Measurements from ENCODE around the gene PRDM16.

Gene PRDM16

DNA sequence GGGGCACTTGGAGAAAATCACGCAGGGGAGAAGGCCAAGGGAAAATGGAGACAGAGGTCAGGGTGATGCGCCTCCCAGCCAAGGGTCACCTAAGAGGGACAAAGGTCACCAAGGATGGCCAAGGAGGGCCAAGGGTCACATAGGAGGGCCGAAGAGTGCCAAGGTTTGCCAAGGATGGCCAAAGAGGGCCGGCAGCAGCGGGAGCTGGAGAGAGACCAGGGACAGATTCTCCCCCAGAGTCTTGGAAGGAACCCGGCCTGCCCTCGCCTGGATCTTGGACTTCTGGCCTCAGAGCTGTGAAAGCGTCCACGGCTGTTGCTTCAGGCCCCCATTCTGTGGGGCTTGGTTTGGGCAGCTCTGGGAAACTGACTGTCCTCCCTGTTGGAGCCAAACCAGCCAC, 359.9 kb downstream of the PRDM16 start:
- DNase-seq = no peak

DNA sequence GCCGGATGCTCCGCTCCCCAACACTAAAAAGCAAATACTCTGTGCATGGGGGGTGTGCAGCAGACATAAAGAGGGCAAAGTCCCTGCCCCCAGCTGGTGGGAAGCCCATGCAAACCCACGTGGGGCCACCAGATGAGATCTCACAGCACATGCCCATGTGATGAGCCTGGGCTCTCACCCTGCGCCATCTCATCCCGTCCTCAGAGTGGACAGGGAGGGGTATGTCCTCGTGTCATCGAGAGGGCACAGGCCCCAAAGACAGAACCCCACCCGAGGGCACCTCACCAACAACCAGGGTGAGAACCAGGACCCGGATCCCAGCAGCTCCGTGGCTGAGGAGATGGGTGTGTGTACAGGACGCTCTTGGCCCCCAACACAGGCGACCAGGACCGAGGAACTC, 360.3 kb downstream of the PRDM16 start:
- no peak for DNase-seq

DNA sequence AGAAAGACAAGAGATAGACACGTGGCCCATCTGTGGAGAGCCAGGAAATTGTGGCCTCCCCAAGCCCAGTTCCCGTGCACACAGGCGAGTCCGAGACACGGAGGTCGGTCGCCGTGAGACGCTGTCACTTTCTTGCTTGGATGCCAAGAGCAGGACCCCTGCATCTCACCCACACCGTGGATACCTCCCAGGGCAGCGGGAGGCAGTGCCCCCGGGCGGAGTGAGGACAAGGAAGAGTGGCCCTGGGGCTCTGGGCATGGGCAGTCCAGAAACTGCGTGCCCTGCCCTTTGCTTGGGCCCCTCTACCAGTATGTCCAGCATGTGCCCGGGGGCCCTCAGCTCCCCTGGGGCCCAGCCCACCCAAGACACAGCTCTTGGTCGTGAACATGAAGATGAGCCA, 360.8 kb downstream of the PRDM16 start:
- no peak for DNase-seq

DNA sequence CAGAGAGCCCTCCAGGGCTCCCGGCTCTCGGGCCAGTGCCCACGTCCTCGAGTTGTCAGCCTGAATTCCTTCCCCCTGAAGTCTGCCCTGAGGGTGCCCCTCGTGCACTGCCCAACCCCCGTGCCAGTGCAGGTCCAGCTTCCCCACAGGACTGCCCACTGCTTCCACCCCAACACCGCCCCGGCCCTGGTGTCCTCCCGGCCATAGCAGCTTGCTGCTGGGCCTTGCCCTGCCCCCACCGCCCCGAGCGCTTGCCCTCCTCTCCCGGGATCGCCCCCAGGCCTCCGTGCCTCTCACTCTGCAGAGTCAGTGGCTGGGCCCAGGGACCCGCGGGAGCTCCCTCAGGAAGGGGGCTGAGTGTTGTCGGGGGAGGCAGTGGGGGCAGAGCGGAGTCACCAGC, 361.4 kb downstream of the PRDM16 start:
- no peak for DNase-seq

DNA sequence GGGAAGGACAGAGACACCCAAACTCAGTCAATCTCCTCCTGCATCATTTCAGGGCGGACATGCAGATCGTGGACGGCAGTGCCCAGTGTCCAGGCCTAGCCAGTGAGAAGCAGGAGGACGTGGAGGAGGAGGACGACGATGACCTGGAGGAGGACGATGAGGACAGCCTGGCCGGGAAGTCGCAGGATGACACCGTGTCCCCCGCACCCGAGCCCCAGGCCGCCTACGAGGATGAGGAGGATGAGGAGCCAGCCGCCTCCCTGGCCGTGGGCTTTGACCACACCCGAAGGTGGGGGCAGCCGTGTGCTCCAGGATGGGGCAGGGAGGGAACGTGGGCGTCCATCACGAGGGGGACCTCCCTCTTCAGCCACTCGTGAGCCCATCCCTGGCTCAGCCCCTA, 361.8 kb downstream of the PRDM16 start:
- DNase-seq = no peak

DNA sequence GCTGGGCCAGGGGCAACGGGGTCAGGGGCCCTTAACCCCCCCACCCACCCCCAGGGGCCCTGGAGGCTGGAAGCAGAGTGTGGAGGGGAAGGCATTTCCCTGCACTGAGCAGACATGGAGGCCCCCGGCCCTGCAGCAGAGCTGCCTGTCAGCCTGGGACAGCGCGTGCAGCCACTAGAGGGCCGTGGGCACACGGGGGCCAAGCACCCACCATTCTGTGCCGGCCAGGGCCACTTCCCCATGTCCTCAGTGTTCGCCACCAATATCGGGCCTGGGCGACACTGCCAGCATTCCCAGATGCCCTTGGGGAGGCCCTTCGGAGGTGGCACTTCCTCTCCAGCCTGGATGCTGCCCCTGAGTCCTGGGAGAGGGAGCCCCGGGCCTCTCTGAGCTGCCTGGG, 362.3 kb downstream of the PRDM16 start:
- no peak for DNase-seq

DNA sequence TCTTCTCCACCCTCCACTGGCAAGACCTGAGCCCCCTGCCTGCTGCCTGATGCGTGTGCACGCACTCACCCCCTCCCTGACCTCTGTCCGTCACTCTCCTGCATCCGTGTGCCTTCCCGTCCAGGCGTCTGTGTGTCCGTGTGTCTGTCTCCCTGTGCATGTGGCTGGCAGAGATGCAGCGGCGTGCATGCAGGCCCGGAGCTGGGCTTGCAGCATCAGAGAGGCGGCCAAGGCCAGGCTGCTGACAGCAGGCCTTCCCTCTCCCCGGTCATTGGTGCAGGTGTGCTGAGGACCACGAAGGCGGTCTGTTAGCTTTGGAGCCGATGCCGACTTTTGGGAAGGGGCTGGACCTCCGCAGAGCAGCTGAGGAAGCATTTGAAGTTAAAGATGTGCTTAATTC, 362.7 kb downstream of the PRDM16 start:
- DNase-seq = no peak

DNA sequence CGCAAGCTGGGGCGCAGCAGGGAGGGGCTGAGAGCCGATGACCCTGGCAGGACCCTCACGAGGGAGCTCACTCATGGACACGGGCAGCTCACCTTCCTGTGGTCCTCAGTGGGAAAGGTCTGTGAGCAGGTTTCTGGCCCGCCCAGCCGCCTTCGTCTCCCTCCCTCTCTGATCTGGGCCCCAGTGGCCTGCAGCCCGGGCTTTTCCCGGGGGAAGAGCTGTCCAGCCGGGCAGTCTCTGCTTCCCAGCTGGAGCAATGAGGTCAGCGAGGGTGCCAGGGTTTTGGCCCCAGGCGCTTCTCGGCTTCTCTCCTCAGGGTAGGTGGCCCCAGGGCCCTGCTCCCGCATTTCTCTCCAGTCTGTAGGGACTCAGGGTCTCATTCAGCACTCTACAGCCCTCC, 363.3 kb downstream of the PRDM16 start:
- DNase-seq = no peak

DNA sequence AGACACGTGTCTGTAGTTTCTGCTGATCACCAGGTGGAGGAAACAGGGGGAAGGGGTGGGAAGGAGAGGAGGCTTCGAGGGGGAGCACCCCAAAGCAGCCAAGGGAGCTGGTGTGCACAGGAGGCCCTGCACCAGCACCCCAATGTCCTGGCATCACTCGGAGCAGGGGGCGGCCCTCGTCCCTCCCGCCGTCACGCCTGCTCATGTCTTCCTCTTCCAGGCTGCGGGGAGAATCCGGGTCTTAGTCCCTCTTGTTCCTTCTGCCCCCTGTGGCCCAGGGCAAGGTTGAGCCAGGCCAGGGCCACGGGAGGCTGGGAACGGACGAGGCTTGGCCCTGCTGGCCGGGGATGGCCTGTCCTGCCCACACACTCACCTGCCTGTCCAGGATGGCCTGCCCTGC, 364.1 kb downstream of the PRDM16 start:
- DNase-seq = no peak

DNA sequence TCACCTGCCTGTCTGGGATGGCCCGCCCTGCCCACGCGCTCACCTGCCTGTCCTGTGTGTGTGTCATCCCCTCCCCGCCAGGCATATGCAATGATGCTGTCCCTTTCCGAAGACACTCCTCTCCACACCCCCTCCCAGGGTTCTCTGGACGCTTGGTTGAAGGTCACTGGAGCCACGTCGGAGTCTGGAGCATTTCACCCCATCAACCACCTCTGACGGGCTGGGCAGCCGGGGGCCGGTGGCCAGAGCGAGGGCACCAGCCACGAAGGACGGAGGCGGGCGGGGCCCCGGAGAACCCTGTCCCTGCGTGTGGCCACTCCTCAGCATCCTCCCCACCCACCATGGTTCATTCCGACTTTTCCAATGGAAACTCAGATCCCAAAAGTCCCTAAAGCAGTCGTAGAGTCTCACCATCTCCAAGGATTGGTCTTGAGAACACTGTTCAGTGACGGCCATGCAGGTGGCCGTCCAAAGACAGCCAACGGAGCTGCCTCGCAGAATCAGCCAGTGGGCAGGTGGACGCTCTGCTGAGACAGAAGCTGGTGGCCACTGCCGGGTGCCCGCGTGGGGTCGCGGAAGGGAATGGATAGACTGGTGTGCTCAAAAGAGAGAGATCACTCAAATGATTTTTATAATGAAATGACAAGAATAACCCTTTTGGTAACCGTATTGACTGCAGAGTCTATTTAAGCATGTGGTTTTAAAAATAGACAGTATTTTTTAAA, 364.8 kb downstream of the PRDM16 start:
- no peak for DNase-seq

DNA sequence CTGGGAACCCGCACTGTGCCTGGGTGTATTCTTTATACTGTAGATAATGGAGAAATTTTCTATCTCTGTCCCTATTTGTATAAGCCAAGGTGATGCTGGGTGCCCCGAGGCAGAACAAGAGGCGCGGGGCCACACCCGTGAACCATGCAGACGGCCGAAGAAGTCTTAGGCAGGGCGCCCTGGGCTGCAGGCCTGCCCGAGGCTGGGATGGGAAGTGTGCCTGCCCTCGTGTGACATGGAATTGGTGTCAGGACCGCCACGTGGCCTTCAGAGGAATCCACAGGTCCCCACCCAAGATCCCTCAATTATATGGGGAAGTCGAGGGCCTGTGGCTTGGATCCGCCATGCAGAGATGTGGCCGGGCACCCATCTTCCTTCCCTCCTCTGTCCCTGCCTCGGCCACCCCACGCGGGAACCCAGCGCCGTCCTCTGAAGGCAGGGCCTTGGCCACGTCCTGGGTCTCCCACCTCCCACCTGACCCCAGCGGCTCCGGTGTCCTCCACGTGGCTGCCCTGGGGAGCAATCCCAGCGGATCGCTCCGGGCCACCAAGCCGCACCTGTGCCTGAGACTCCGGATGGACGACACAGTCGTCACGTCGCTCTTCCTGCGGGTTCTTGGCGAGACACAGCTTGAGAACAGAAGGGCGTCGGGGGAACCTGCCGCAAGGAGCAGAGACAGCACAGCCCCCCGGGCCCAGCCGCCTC, 365.6 kb downstream of the PRDM16 start:
- no peak for DNase-seq

DNA sequence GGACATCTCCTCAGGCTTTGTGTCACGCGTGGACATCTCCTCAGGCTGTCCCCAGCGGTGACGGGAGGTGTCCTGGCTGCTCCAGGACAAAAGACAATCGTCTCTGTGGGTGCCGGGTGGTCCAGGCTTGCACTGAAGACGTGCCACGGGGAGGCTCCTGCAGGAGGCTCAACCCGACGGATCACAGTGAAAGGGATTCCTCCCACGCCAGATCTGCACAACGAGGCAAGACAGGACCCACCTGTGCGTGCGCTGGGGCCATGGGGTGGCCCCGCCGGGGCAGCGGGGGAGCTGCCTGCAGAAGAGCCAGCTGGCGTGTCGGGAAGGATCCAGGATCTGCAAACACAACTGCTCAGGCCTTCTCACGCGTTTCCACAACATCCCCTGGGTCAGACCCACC, 366.7 kb downstream of the PRDM16 start:
- DNase-seq = no peak

DNA sequence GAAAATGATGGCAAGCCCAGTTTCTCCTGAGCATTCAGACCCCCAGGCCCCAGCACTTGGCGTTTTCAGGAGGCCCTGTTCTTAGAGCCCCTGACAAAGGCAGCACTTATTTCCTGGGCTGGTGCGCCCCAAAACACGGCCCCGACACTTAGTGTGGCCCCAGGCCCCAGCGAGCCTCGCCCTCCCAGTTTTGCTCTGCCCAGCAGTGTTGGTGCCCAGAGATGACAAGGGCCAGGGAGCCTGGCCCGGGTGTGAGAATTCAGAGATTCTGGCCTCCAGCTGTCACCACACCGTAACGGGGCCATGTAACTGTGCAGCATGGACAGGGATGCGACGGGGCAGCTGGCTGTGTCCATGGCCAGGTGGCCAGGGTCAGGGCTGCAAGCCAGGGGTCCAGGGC, 367.4 kb downstream of the PRDM16 start:
- no peak for DNase-seq

DNA sequence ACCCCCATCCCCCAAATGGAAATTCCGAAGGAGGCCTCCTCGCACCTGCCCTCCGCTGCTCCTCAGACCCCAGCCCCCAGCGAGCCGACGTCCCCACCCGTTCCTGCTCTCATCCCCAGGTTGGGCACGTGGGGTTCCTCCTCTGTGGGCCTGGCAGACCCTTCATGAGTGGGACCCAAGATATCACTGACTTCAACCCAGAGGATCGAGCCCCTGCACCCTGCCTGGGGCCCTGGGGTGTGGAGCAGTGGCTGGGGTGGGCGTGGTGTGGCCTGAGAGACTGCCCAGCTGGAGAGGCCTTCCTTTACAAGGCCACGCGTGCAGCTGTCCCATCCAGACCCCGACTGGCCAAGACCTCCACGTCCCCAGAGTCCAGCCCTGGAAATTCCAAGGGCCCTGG, 367.9 kb downstream of the PRDM16 start:
- DNase-seq = no peak

DNA sequence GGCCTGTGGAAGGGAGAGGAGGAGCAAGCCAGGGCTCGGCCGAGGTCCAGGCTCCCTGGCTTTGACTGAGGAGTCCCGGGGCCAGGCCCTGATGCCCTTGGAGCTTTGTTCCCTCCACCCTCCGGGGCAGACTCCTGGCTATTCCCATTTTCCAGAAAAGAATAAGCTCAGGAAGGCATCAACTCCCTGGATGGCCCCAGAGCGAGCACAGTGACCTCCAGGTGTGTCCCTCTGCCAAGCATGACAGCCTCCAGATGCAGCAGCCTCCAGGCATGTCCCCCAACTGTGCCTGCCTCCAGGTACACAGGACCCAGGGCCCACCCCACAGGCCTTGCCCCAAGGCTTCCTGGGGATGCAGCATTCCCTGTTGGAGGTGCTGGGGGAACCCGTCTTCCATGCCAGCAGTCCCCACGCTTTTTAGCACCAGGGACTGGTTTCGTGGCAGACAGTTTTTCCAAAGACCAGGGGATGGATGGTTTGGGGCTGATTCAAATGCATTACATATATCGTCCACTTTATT, 369.7 kb downstream of the PRDM16 start:
- DNase-seq = no peak

DNA sequence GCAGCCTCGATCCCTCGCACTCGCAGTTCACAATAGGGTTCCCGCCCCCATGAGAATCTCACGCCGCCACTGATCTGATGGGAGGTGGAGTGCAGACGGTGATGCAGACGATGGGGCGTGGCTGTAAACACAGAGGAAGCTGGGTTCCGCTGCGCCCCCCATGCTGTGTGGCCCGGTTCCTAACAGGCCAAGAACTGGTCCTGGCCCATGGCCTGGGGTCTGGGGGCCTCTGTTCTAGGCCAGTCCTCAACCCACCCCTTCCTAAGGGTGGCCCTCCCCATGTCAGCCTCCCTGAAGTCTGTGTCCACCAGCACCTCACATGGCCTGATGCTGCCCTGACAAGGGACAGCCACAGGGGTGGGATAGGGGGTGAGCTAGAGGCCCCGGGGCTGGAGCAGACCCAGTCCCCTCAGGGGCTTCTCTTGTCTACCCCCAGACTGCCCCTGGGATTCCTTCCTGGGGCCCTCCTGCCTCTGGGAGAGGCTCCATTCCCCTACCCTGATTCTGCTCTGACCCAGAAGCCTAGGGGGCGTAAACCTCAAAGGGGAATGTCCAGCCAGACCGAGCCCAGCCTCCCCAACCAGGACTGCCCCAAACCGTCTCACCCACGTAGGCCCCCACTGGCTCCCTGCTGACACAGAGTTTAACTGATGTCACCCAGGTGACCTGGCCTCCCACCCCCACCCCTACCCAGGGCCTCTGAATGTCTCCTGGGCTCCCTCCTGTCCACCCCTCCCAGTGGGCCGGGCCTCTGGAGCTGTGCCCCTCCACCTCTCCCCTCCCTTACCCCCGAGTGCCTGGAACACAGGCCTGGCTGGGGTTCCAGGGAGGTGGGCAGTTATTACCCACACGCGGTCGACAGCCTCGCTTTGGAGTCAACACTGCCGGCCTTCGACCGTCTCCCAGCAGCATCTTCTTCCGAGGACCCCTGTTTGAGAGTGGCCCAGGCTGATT, 370.6 kb downstream of the PRDM16 start:
- no peak for DNase-seq

DNA sequence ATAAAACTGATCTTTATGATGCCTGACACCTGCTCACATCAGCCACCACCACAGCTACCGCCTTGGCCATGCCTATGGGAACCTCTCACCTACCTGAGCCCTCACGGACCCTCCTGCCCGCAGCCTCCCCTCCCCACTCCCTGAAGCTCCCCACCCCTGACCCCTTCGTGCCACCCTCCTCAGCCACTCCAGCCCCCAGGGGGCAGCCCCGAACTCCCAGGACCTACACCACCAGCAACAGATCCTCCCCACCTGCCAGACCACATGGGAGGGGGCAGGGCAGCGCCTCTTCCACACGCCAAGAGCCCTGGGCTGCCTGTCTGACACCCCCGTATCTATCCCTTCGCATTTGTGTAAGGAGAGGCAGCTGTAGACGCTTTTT, 371.3 kb downstream of the PRDM16 start:
- DNase-seq = no peak

DNA sequence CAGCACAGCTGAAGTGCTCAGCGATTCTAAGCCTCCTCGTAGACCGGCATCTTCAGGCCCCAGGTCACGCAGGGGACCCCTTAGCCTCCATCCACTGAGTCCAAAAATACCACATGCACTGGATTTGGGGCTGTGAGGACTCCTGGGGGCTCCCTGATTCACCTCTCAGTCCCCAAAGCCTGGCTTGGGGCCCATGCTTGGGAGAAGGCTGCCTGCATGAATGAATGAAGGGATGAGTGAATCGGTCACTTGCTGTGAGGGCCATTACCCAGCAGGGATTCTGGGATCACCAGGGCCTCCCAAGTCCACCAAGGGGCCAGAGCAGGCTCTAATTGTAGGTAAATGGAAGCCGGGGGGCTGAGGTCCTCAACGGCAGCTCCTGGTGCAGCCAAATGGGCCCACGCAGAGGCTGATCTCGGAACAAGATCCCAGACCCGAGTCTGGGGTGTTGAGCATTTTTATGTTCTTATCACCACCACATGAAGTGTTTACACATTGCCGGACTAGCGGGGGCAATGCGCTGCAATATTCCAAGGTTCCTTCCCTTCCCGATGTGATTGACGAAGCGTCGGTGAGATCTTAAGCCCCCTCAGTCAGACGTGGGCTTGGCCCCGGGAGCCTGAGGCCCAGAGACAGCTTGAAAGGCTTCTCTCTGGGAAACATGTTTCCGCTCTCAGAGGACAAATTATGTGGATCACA, 371.9 kb downstream of the PRDM16 start:
- DNase-seq = no peak

DNA sequence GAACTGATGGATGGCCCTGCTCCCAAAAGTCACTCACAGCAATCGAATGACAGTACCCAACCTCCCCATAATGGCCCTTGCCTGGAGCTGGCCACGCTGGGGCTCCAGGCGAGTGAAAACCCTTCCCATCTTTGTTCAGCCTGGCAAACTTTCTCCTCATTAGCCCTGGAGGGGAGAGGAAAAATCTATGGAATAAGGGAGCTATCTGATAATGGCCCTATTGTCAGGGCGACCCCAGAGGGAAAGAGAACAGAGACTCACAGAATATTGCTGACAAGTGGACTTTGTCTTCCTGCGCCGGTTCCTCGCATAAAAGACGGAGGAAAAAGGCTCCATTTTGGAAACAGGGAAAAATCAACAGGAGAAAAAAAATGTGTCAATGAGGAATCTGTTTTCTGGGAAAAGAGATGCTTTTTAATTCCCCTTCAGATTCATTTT, 372.4 kb downstream of the PRDM16 start:
- DNase-seq = no peak

DNA sequence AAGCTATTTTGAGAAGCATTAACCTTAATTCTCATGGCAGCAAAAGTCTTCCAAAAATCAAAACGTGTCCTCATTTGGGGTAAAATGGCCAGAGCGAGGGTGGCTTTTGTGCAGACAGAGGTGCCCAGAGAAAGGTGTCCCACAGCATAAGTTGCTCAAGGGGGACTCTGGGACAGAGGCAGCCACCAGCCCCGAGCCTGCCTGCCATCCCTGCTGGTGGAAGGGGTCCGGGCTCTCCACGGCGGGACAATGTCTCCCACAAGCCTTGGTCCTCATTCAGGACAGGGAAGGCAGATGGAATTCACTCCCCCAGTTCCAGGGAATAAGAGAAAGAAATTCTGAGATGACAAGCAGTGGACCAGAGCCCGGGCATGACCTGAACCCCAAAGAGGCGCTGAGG, 372.9 kb downstream of the PRDM16 start:
- no peak for DNase-seq

DNA sequence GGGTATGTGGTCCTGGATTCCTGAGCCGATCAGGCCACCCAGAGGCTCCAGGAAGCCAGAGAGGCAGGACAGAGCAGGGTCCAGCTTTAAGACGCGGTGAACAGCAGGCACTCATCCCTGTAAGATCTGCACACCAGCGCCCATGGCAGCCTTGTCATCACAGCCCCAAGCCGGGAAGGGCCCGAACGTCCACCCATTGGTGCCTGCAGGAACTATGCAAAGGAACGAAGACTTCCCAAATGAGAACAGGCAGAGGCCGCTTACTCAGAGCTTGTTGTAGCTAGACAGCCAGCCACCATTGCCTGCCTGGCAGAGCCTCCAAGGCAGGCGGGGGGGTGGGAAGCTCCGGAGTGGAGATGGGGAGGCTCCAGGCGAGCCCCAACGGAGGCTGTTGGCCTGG, 373.3 kb downstream of the PRDM16 start:
- no peak for DNase-seq

DNA sequence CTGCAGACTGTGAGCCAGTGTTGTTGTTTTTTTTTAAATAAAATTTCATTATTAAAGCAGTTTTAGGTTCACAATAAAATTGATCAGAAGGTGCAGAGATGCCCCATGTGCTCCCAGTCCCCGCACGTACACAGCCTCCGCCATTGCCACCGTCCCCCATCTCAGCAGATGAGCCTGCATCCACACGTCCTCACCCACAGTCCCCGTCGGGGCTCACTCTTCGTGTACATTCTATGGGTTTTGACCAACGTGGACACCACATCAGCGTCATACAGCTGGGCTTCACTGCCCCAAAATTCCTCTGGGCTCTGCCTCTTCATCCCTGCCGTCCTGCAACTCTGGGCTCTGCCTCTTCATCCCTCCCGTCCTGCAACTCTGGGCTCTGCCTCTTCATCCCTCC, 373.9 kb downstream of the PRDM16 start:
- no peak for DNase-seq

DNA sequence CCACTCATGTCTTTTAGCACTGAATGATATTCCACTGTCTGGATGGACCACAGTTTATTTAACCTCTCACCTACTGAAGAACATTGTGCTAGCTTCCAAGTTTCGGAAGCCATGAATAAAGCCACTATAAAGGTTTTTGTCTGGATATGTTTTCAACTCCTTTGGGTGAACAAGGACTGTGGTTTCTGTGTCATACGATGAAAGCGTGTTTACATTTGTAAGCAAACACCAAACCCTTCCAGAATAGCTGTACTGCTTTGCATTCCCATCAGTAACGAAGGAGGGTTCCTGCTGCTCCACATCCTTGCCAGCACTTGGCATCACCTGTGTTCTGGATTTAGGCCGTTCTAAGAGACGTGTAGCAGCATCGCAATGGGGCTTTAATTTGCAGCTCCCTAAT, 374.8 kb downstream of the PRDM16 start:
- no peak for DNase-seq
